Measurements from ENCODE around the gene SYNJ2BP.

The SYNJ2BP gene

DNA sequence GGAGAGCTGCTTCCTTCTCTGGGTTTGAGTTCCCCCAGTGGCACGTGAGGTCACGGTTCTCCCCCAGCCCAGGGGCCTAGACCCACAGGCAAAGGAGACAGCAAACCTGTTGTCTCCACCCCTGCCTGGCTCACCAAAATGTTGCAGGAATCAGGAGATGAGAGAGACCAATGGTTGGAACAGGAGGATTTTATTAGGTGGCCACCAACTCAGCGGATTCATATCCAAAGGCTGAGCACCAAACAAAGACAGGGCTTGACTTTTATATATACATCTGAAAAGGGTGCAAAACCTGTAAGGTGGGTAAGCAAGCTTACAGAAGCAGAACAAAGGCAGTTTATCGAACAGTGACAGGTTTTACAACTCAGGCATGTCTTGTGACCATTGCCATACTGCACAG lies 25.9 kb upstream of the SYNJ2BP start:
- TF ChIP-seq FOXP2 (optimal IDR thresholded peaks at IDR 0.05; ENCODE audit: borderline replicate concordance, extremely low read depth, extremely low read length, insufficient read depth): no peak
- TF ChIP-seq POLR2AphosphoS5 (IDR thresholded peaks at IDR 0.05; ENCODE audit: low read depth, low read length): no peak

- TF ChIP-seq FOXP2 (optimal IDR thresholded peaks at IDR 0.05; ENCODE audit: borderline replicate concordance, extremely low read depth, extremely low read length, insufficient read depth): no peak
- TF ChIP-seq TAF1 (IDR thresholded peaks at IDR 0.05; ENCODE audit: borderline replicate concordance, insufficient read depth, low read length): no peak
- TF ChIP-seq, protein P1, sequence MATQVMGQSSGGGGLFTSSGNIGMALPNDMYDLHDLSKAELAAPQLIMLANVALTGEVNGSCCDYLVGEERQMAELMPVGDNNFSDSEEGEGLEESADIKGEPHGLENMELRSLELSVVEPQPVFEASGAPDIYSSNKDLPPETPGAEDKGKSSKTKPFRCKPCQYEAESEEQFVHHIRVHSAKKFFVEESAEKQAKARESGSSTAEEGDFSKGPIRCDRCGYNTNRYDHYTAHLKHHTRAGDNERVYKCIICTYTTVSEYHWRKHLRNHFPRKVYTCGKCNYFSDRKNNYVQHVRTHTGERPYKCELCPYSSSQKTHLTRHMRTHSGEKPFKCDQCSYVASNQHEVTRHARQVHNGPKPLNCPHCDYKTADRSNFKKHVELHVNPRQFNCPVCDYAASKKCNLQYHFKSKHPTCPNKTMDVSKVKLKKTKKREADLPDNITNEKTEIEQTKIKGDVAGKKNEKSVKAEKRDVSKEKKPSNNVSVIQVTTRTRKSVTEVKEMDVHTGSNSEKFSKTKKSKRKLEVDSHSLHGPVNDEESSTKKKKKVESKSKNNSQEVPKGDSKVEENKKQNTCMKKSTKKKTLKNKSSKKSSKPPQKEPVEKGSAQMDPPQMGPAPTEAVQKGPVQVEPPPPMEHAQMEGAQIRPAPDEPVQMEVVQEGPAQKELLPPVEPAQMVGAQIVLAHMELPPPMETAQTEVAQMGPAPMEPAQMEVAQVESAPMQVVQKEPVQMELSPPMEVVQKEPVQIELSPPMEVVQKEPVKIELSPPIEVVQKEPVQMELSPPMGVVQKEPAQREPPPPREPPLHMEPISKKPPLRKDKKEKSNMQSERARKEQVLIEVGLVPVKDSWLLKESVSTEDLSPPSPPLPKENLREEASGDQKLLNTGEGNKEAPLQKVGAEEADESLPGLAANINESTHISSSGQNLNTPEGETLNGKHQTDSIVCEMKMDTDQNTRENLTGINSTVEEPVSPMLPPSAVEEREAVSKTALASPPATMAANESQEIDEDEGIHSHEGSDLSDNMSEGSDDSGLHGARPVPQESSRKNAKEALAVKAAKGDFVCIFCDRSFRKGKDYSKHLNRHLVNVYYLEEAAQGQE (IDR thresholded peaks at IDR 0.05; ENCODE audit: insufficient read depth in 1 of 2, low read depth in 2 of 2, low read length in 2 of 2): no peak
- TF ChIP-seq POLR2AphosphoS5 (IDR thresholded peaks at IDR 0.05; ENCODE audit: low read depth, low read length): no peak
- TF ChIP-seq SIN3A (IDR thresholded peaks at IDR 0.05; ENCODE audit: borderline replicate concordance, insufficient read depth, low read length): no peak
Observed at GRCh38 chr14:70441641-70442040, 24.8 kb upstream of the SYNJ2BP start.

GRCh38 chr14:70436867-70437266 lies 20.0 kb upstream of the SYNJ2BP start:
- TF ChIP-seq POLR2AphosphoS5 (IDR thresholded peaks at IDR 0.05; ENCODE audit: low read depth, low read length) (no peak), SIN3A (IDR thresholded peaks at IDR 0.05; ENCODE audit: borderline replicate concordance, insufficient read depth, low read length) (no peak), TAF1 (IDR thresholded peaks at IDR 0.05; ENCODE audit: borderline replicate concordance, insufficient read depth, low read length) (no peak), FOXP2 (optimal IDR thresholded peaks at IDR 0.05; ENCODE audit: borderline replicate concordance, extremely low read depth, extremely low read length, insufficient read depth) (no peak)
- TF ChIP-seq, protein P1 (IDR thresholded peaks at IDR 0.05; ENCODE audit: insufficient read depth in 1 of 2, low read depth in 2 of 2, low read length in 2 of 2): no peak

DNA sequence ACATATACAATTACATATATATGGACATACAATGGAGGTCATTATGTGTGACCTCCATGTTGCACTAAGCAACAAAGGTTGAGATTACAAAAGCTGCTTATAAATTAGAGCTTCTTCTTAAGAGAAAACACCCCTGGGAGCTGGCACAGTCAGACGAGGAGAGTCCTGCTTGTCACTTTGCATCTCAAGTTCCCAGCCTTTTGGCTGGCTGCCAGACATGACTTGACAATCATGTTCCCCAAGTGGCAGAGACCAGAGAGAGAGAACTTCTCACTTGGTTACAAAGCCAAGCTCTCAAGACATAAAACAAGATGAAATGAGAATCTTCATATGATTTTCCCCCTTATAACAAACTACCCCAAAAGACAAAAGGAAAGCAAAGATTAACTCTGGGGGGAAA lies 8.5 kb upstream of the SYNJ2BP start:
- TF ChIP-seq, protein P1 (IDR thresholded peaks at IDR 0.05; ENCODE audit: insufficient read depth in 1 of 2, low read depth in 2 of 2, low read length in 2 of 2): no peak
- TF ChIP-seq POLR2AphosphoS5 (IDR thresholded peaks at IDR 0.05; ENCODE audit: low read depth, low read length): no peak
- TF ChIP-seq TAF1 (IDR thresholded peaks at IDR 0.05; ENCODE audit: borderline replicate concordance, insufficient read depth, low read length): no peak
- TF ChIP-seq SIN3A (IDR thresholded peaks at IDR 0.05; ENCODE audit: borderline replicate concordance, insufficient read depth, low read length): no peak
- TF ChIP-seq FOXP2 (optimal IDR thresholded peaks at IDR 0.05; ENCODE audit: borderline replicate concordance, extremely low read depth, extremely low read length, insufficient read depth): no peak

DNA sequence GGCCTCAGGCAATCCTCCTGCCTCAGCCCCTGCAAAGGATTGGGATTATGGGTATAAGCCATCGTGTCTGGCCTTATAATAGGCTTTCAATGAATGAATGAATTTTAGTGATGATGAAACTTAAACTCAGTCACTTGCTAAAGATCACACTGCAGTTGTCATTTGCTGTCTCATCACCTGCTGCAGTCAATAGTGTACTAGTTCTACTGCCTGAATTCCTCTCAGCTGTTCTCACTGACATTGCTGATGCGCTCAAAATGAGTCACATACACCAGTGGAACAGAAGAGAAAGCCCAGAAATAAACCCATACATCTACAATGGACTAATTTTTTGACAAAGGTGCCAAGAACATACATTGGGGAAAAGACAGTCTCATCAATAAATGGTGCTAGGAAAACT lies 5.6 kb upstream of the SYNJ2BP start:
- TF ChIP-seq TAF1 (IDR thresholded peaks at IDR 0.05; ENCODE audit: borderline replicate concordance, insufficient read depth, low read length): no peak
- TF ChIP-seq SIN3A (IDR thresholded peaks at IDR 0.05; ENCODE audit: borderline replicate concordance, insufficient read depth, low read length): no peak
- TF ChIP-seq, protein P1 (IDR thresholded peaks at IDR 0.05; ENCODE audit: insufficient read depth in 1 of 2, low read depth in 2 of 2, low read length in 2 of 2): no peak
- no peak for TF ChIP-seq POLR2AphosphoS5 (IDR thresholded peaks at IDR 0.05; ENCODE audit: low read depth, low read length)
- TF ChIP-seq FOXP2 (optimal IDR thresholded peaks at IDR 0.05; ENCODE audit: borderline replicate concordance, extremely low read depth, extremely low read length, insufficient read depth): no peak
